Keratinocyte (primary cell): ENCODE data around the gene VNN1. TPM values are rescaled to one million over a fixed set of nuclear protein-coding genes. Genes with fewer than 3 reads are reported as not detected.

ENCODE experiments used
- DNase-seq: peaks from one replicate; pipeline ENCODE4 v3.0.0-alpha.2; 2011; ENCODE audit warnings: low read depth, missing footprints, low spot score
- FAIRE-seq: peaks from 2 replicates; lab custom pipeline; 2011; peaks lifted over from hg19 to GRCh38; lab: Jason Lieb, UNC
- H2AFZ ChIP-seq: 2 replicates; pipeline ENCODE4 v1.6.0; 2012; ENCODE audit warnings: low read length, control low read depth, inconsistent platforms; ENCODE audit not compliant: control insufficient read depth
- H3K27ac ChIP-seq: 2 replicates; pipeline ENCODE4 v1.5.1; 2011; ENCODE audit warnings: low read length; ENCODE audit not compliant: control insufficient read depth, insufficient read depth
- H3K27me3 ChIP-seq: 3 replicates; pipeline ENCODE4 v1.6.0; 2011; ENCODE audit warnings: low read length; ENCODE audit not compliant: control insufficient read depth, insufficient read depth; ENCODE audit errors: extremely low read depth
- H3K36me3 ChIP-seq, 2 experiments: 2 replicates in 1 of 2; 3 replicates in 1 of 2; pipeline ENCODE4 v1.5.1; 2011; ENCODE audit warnings: low read length in 2 of 2, mild to moderate bottlenecking in 1 of 2; ENCODE audit not compliant: control insufficient read depth in 2 of 2, insufficient read depth in 2 of 2; ENCODE audit errors: extremely low read depth in 1 of 2
- H3K4me1 ChIP-seq: 3 replicates; pipeline ENCODE4 v1.5.1; 2011; ENCODE audit warnings: low read length; ENCODE audit not compliant: control insufficient read depth, insufficient read depth; ENCODE audit errors: extremely low read depth
- H3K4me2 ChIP-seq: 3 replicates; pipeline ENCODE4 v1.6.0; 2011; ENCODE audit warnings: low read depth, low read length; ENCODE audit not compliant: control insufficient read depth, insufficient read depth; ENCODE audit errors: extremely low read depth
- H3K4me3 ChIP-seq, 3 experiments: fragments of 200-600 bp in 1 of 3; sonication (generic) in 1 of 3; 2 replicates in 2 of 3; 3 replicates in 1 of 3; pipeline ENCODE4 v1.5.1; 2011 to 2016; ENCODE audit warnings: low read length in 3 of 3, mild to moderate bottlenecking in 3 of 3, control low read depth in 2 of 3, inconsistent platforms in 1 of 3, low read depth in 1 of 3, mixed read lengths in 1 of 3, mixed run types in 1 of 3, moderate library complexity in 1 of 3; ENCODE audit not compliant: control insufficient read depth in 2 of 3, insufficient read depth in 2 of 3; ENCODE audit errors: extremely low read depth in 1 of 3
- H3K79me2 ChIP-seq: 2 replicates; pipeline ENCODE4 v1.6.0; 2012; ENCODE audit warnings: low read length; ENCODE audit not compliant: control insufficient read depth, insufficient read depth
- H3K9ac ChIP-seq: 3 replicates; pipeline ENCODE4 v1.6.0; 2011; ENCODE audit warnings: low read length; ENCODE audit not compliant: control insufficient read depth, insufficient read depth; ENCODE audit errors: extremely low read depth
- H3K9me1 ChIP-seq: 3 replicates; pipeline ENCODE4 v1.6.0; 2011; ENCODE audit warnings: low read length; ENCODE audit not compliant: control insufficient read depth, insufficient read depth; ENCODE audit errors: extremely low read depth
- H3K9me3 ChIP-seq: 2 replicates; pipeline ENCODE4 v1.5.1; 2012; ENCODE audit warnings: low read depth, low read length; ENCODE audit not compliant: control insufficient read depth
- H4K20me1 ChIP-seq: 3 replicates; pipeline ENCODE4 v1.6.0; 2011; ENCODE audit warnings: low read length; ENCODE audit not compliant: control insufficient read depth, insufficient read depth; ENCODE audit errors: extremely low read depth
- CTCF ChIP-seq, 3 experiments: IDR thresholded peaks in 1 of 3; conservative IDR thresholded peaks in 1 of 3; optimal IDR thresholded peaks in 1 of 3; 2 replicates in 2 of 3; 3 replicates in 1 of 3; pipeline versions ENCODE3 to v1.5.1; 2011; ENCODE audit warnings: low read length in 3 of 3, mild to moderate bottlenecking in 3 of 3, moderate library complexity in 2 of 3, control low read depth in 1 of 3, inconsistent platforms in 1 of 3; ENCODE audit not compliant: insufficient read depth in 2 of 3; ENCODE audit errors: extremely low read depth in 1 of 3
- EZH2 ChIP-seq: IDR thresholded peaks from one replicate; pipeline ENCODE4 v1.6.1; 2012; ENCODE audit warnings: inconsistent platforms, mild to moderate bottlenecking, low read length, moderate library complexity
- dilution Hi-C: fragments of 300-500 bp; cut with MboI; formaldehyde crosslinking; loops from one replicate; pipeline ENCODE4 v1.7.0; 2020; ENCODE audit warnings: low sequenced_read_pairs; ENCODE audit not compliant: extremely low pct_ligation_motif_present
- polyA plus RNA-seq, 5 experiments: library from polyadenylated mRNA; depleted of rRNA in 3 of 5; stranded (reverse) in 3 of 5; stranded (forward) in 1 of 5; unstranded in 1 of 5; fragments of >200 nt; gene quantifications; 1 replicate in 1 of 5; 2 replicates in 3 of 5; 3 replicates in 1 of 5; pipeline versions ENCODE4 v1.2.1 to v1.2.3, GENCODE V29; 2011 to 2012; ENCODE audit warnings: missing spikeins in 2 of 5, low read depth in 1 of 5, low replicate concordance in 1 of 5

Gene VNN1
- polyA plus RNA-seq, 1 donor (not counting 4 experiments of a cell fraction or from before 2014, with no cell fraction given) = 3.3 TPM

GRCh38 chr6:132663661-132664060 lies 50.2 kb downstream of the VNN1 start:
- no peak for FAIRE-seq
- H4K20me1 ChIP-seq = no peaks in the 10 kb centered on the region
- H3K79me2 ChIP-seq = no peaks in the 10 kb centered on the region
- dilution Hi-C loops = no loop called here
- no peaks in the 10 kb centered on the region for H3K4me1 ChIP-seq
- no peaks in the 10 kb centered on the region for H3K9me3 ChIP-seq
- no peak overlapping the region for H3K4me3 ChIP-seq
- H3K9me1 ChIP-seq = no peaks in the 10 kb centered on the region
- no peak overlapping the region for H3K27ac ChIP-seq
- H3K27me3 ChIP-seq = no peaks in the 10 kb centered on the region
- H3K9ac ChIP-seq = no peak overlapping the region
- H3K4me2 ChIP-seq = no peak overlapping the region
- TF ChIP-seq CTCF (optimal IDR thresholded peaks at IDR 0.05 in 1 of 3, IDR thresholded peaks at IDR 0.05 in 1 of 3, conservative IDR thresholded peaks at IDR 0.05 in 1 of 3; ENCODE audit: extremely low read depth in 1 of 3, insufficient read depth in 2 of 3, low read length in 3 of 3) = no peak
- TF ChIP-seq EZH2 = no peak
- no peaks in the 10 kb centered on the region for H3K36me3 ChIP-seq
- DNase-seq = no peak
- H2AFZ ChIP-seq = no peak overlapping the region

GRCh38 chr6:132661906-132662305 lies 51.9 kb downstream of the VNN1 start:
- no peak overlapping the region for H3K4me2 ChIP-seq
- FAIRE-seq (no peak), DNase-seq (no peak)
- no peak overlapping the region for H3K9ac ChIP-seq
- H3K27me3 ChIP-seq = no peaks in the 10 kb centered on the region
- no peaks in the 10 kb centered on the region for H3K9me1 ChIP-seq
- H3K4me1 ChIP-seq = no peaks in the 10 kb centered on the region
- no peaks in the 10 kb centered on the region for H3K79me2 ChIP-seq
- H3K9me3 ChIP-seq = no peaks in the 10 kb centered on the region
- H3K27ac ChIP-seq = no peak overlapping the region
- no peaks in the 10 kb centered on the region for H4K20me1 ChIP-seq
- dilution Hi-C loops = no loop called here
- no peak overlapping the region for H2AFZ ChIP-seq
- no peak for TF ChIP-seq EZH2
- TF ChIP-seq CTCF (optimal IDR thresholded peaks at IDR 0.05 in 1 of 3, IDR thresholded peaks at IDR 0.05 in 1 of 3, conservative IDR thresholded peaks at IDR 0.05 in 1 of 3; ENCODE audit: extremely low read depth in 1 of 3, insufficient read depth in 2 of 3, low read length in 3 of 3) = no peak
- H3K4me3 ChIP-seq = no peak overlapping the region
- H3K36me3 ChIP-seq = no peaks in the 10 kb centered on the region
